NCI-H1105 treated with DMSO at 0.1 percent for 48 hours (cell line): Measurements from ENCODE around the gene LSM4.

Experiments
- DNase-seq: peaks from one replicate; lab custom pipeline; 2025; lab: John Stamatoyannopoulos, UW

Gene LSM4

GRCh38 chr19:18292462-18292809, 30.4 kb downstream of the LSM4 start:
- DNase-seq = no peak

- peak; percentile 11 for DNase-seq
Observed at GRCh38 chr19:18291590-18292461, 31.1 kb downstream of the LSM4 start.

GRCh38 chr19:18291019-18291524, 31.8 kb downstream of the LSM4 start:
- no peak for DNase-seq

GRCh38 chr19:18290302-18291018, 32.4 kb downstream of the LSM4 start:
- DNase-seq = no peak

- no peak for DNase-seq
Observed at GRCh38 chr19:18289471-18290301, 33.2 kb downstream of the LSM4 start.

- DNase-seq = no peak
Observed at GRCh38 chr19:18287836-18288772, 34.8 kb downstream of the LSM4 start.

- DNase-seq = no peak
Observed at GRCh38 chr19:18286973-18287635, 35.8 kb downstream of the LSM4 start.

GRCh38 chr19:18284712-18285360, 38.0 kb downstream of the LSM4 start:
- DNase-seq = no peak

GRCh38 chr19:18283338-18283737, 39.5 kb downstream of the LSM4 start:
- DNase-seq = no peak

- DNase-seq = no peak
Observed at GRCh38 chr19:18282788-18283141, 40.1 kb downstream of the LSM4 start.

- peak; percentile 92 for DNase-seq
Observed at GRCh38 chr19:18282021-18282787, 40.7 kb downstream of the LSM4 start.

- DNase-seq = peak; percentile 93
Observed at GRCh38 chr19:18281082-18282020, 41.5 kb downstream of the LSM4 start, which contains the start of gene JUND. TSS of gene JUND (minus strand) at chr19:18281622. CDS start at chr19:18281484, 138 bp downstream.

GRCh38 chr19:18280247-18281081, 42.4 kb downstream of the LSM4 start:
- peak; percentile 85 for DNase-seq

- DNase-seq = peak; percentile 90
Observed at GRCh38 chr19:18279516-18280246, 43.2 kb downstream of the LSM4 start.

- no peak for DNase-seq
Observed at GRCh38 chr19:18279266-18279515, 43.7 kb downstream of the LSM4 start.

GRCh38 chr19:18278521-18279265, 44.2 kb downstream of the LSM4 start:
- DNase-seq = no peak
